ENCODE measurements around the gene AIPL1.

DNA sequence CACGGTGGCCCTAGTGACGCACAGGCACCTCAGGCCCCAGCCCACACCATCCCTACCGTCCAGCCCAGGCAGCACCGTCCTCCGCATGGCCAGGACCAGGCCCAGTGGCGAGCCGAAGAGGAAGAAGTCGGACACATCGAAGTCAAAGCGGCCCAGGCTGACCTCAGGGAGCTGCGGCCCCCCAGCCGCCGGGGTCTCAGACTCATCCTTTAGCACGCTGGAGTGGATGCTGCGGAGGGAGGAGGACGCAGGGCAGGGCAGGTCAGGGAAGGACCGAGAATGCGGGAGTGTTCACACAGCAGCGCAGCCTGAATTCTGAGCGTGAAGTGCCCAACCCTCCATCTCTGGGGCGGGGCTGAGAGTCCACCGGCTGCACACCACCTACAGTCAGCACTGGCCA lies 39.5 kb upstream of the AIPL1 start:
- TF ChIP-seq, protein P1, sequence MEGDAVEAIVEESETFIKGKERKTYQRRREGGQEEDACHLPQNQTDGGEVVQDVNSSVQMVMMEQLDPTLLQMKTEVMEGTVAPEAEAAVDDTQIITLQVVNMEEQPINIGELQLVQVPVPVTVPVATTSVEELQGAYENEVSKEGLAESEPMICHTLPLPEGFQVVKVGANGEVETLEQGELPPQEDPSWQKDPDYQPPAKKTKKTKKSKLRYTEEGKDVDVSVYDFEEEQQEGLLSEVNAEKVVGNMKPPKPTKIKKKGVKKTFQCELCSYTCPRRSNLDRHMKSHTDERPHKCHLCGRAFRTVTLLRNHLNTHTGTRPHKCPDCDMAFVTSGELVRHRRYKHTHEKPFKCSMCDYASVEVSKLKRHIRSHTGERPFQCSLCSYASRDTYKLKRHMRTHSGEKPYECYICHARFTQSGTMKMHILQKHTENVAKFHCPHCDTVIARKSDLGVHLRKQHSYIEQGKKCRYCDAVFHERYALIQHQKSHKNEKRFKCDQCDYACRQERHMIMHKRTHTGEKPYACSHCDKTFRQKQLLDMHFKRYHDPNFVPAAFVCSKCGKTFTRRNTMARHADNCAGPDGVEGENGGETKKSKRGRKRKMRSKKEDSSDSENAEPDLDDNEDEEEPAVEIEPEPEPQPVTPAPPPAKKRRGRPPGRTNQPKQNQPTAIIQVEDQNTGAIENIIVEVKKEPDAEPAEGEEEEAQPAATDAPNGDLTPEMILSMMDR (conservative IDR thresholded peaks at IDR 0.05; ENCODE audit: low read depth, low read length), result no peak
- TF ChIP-seq EZH2 (IDR thresholded peaks at IDR 0.05; ENCODE audit: borderline replicate concordance, low read depth, low read length, poor library complexity, severe bottlenecking), result no peak

Measured in A673 (cell line).